ENCODE data around the gene KRT15. TPM values are rescaled to one million over a fixed set of nuclear protein-coding genes. Genes with fewer than 3 reads are reported as not detected.

KRT15 gene
- total RNA-seq, 2 experiments from 2014 or later, result not detected

GRCh38 chr17:41531993-41532392 lies 13.3 kb upstream of the KRT15 start:
- POLR2A ChIA-PET, result no interaction called here
- no peaks in the 10 kb centered on the region for H3K36me3 Mint-ChIP-seq (ENCODE audit: low read depth)
- CTCF ChIA-PET, result interaction anchor here (1.3 to 1.5 kb wide), 2 partner anchors 16 to 17 kb away, joined by 3 to 7 read pairs; no protein-coding TSS in a partner anchor
- H3K27me3 Mint-ChIP-seq, result peaks cover 55% of the 10 kb centered on the region
- H3K9me3 Mint-ChIP-seq, result no peaks in the 10 kb centered on the region
- no peak overlapping the region for H3K27ac Mint-ChIP-seq
- no peak for DNase-seq
- H3K4me1 Mint-ChIP-seq, result peaks cover 3% of the 10 kb centered on the region
- H3K4me3 Mint-ChIP-seq, result no peak overlapping the region

- Mint-ChIP-seq H3K9me3 (no peaks in the 10 kb centered on the region), H3K4me1 (peaks cover 3% of the 10 kb centered on the region), H3K27ac (no peak overlapping the region), H3K27me3 (peaks cover 59% of the 10 kb centered on the region), H3K36me3 (ENCODE audit: low read depth) (no peaks in the 10 kb centered on the region), H3K4me3 (no peak overlapping the region)
- POLR2A ChIA-PET, result no interaction called here
- CTCF ChIA-PET, result interaction anchor here (1.2 kb wide), 1 partner anchor 18 kb away, joined by 3 read pairs; no protein-coding TSS in a partner anchor
- DNase-seq, result no peak
Measured at GRCh38 chr17:41530062-41531048, 11.7 kb upstream of the KRT15 start.

GRCh38 chr17:41529491-41529915 lies 10.8 kb upstream of the KRT15 start:
- H3K27ac Mint-ChIP-seq, result no peak overlapping the region
- no peaks in the 10 kb centered on the region for H3K9me3 Mint-ChIP-seq
- no peaks in the 10 kb centered on the region for H3K36me3 Mint-ChIP-seq (ENCODE audit: low read depth)
- ChIA-PET CTCF (interaction anchor here (0.5 to 1.2 kb wide), 2 partner anchors 19 to 63 kb away, joined by 3 read pairs; no protein-coding TSS in a partner anchor), POLR2A (no interaction called here)
- peaks cover 56% of the 10 kb centered on the region for H3K27me3 Mint-ChIP-seq
- H3K4me3 Mint-ChIP-seq, result no peak overlapping the region
- peaks cover 3% of the 10 kb centered on the region for H3K4me1 Mint-ChIP-seq
- no peak for DNase-seq

GRCh38 chr17:41528959-41529353 lies 10.3 kb upstream of the KRT15 start:
- Mint-ChIP-seq H3K36me3 (ENCODE audit: low read depth) (no peaks in the 10 kb centered on the region), H3K27me3 (peaks cover 56% of the 10 kb centered on the region), H3K9me3 (no peaks in the 10 kb centered on the region), H3K4me1 (peaks cover 3% of the 10 kb centered on the region), H3K27ac (no peak overlapping the region), H3K4me3 (no peak overlapping the region)
- ChIA-PET POLR2A (no interaction called here), CTCF (interaction anchor here (1.2 kb wide), 1 partner anchor 20 kb away, joined by 3 read pairs; no protein-coding TSS in a partner anchor)
- no peak for DNase-seq

GRCh38 chr17:41527063-41528023 lies 8.7 kb upstream of the KRT15 start:
- Mint-ChIP-seq H3K9me3 (no peaks in the 10 kb centered on the region), H3K36me3 (ENCODE audit: low read depth) (no peaks in the 10 kb centered on the region), H3K4me3 (no peak overlapping the region), H3K27ac (no peak overlapping the region), H3K4me1 (peaks cover 3% of the 10 kb centered on the region), H3K27me3 (peaks cover 48% of the 10 kb centered on the region)
- DNase-seq, result no peak
- CTCF ChIA-PET, result no interaction called here
- POLR2A ChIA-PET, result no interaction called here

GRCh38 chr17:41524261-41524660 lies 5.6 kb upstream of the KRT15 start:
- H3K4me3 Mint-ChIP-seq, result no peak overlapping the region
- no peak overlapping the region for H3K27ac Mint-ChIP-seq
- POLR2A ChIA-PET, result no interaction called here
- no peak for DNase-seq
- CTCF ChIA-PET, result no interaction called here
- no peaks in the 10 kb centered on the region for H3K36me3 Mint-ChIP-seq (ENCODE audit: low read depth)
- H3K27me3 Mint-ChIP-seq, result peaks cover 27% of the 10 kb centered on the region
- peaks cover 3% of the 10 kb centered on the region for H3K4me1 Mint-ChIP-seq
- no peaks in the 10 kb centered on the region for H3K9me3 Mint-ChIP-seq

- no peaks in the 10 kb centered on the region for H3K9me3 Mint-ChIP-seq
- DNase-seq, result no peak
- H3K36me3 Mint-ChIP-seq (ENCODE audit: low read depth), result no peaks in the 10 kb centered on the region
- H3K4me1 Mint-ChIP-seq, result peaks cover 3% of the 10 kb centered on the region
- H3K4me3 Mint-ChIP-seq, result no peak overlapping the region
- ChIA-PET CTCF (no interaction called here), POLR2A (no interaction called here)
- no peak overlapping the region for H3K27ac Mint-ChIP-seq
- H3K27me3 Mint-ChIP-seq, result peaks cover 22% of the 10 kb centered on the region
Measured at GRCh38 chr17:41523787-41524186, 5.1 kb upstream of the KRT15 start.

- DNase-seq, result no peak
- ChIA-PET POLR2A (no interaction called here), CTCF (no interaction called here)
- no peaks in the 10 kb centered on the region for H3K9me3 Mint-ChIP-seq
- no peaks in the 10 kb centered on the region for H3K36me3 Mint-ChIP-seq (ENCODE audit: low read depth)
- no peak overlapping the region for H3K4me3 Mint-ChIP-seq
- no peak overlapping the region for H3K27ac Mint-ChIP-seq
- H3K4me1 Mint-ChIP-seq, result peaks cover 1% of the 10 kb centered on the region
- H3K27me3 Mint-ChIP-seq, result peaks cover 16% of the 10 kb centered on the region
Measured at GRCh38 chr17:41523225-41523593, 4.5 kb upstream of the KRT15 start.

GRCh38 chr17:41522301-41523224 lies 3.9 kb upstream of the KRT15 start:
- Mint-ChIP-seq H3K4me3 (no peak overlapping the region), H3K4me1 (peaks cover 1% of the 10 kb centered on the region), H3K36me3 (ENCODE audit: low read depth) (no peaks in the 10 kb centered on the region), H3K27me3 (peaks cover 14% of the 10 kb centered on the region), H3K9me3 (no peaks in the 10 kb centered on the region), H3K27ac (no peak overlapping the region)
- no peak for DNase-seq
- CTCF ChIA-PET, result no interaction called here
- POLR2A ChIA-PET, result no interaction called here

- ChIA-PET POLR2A (no interaction called here), CTCF (no interaction called here)
- Mint-ChIP-seq H3K36me3 (ENCODE audit: low read depth) (no peaks in the 10 kb centered on the region), H3K27ac (no peak overlapping the region), H3K9me3 (no peaks in the 10 kb centered on the region), H3K4me3 (no peak overlapping the region), H3K4me1 (no peaks in the 10 kb centered on the region), H3K27me3 (peaks cover 6% of the 10 kb centered on the region)
- DNase-seq, result no peak
Measured at GRCh38 chr17:41521574-41522261, 3.0 kb upstream of the KRT15 start.

GRCh38 chr17:41520821-41521521 lies 2.3 kb upstream of the KRT15 start:
- H3K9me3 Mint-ChIP-seq, result no peaks in the 10 kb centered on the region
- CTCF ChIA-PET, result no interaction called here
- H3K36me3 Mint-ChIP-seq (ENCODE audit: low read depth), result no peaks in the 10 kb centered on the region
- no peak for DNase-seq
- POLR2A ChIA-PET, result no interaction called here
- no peak overlapping the region for H3K4me3 Mint-ChIP-seq
- no peaks in the 10 kb centered on the region for H3K4me1 Mint-ChIP-seq
- peaks cover 5% of the 10 kb centered on the region for H3K27me3 Mint-ChIP-seq
- no peak overlapping the region for H3K27ac Mint-ChIP-seq

All from activated CD4-positive, alpha-beta memory T cell treated with anti-CD3 and anti-CD28 coated beads, Interleukin-2, amount 10 ng/mL, durations not matched to agents 7 days and 5 days (primary cell).